SK-N-SH (cell line): Measurements from ENCODE around the gene DCXR. TPM values are rescaled to one million over a fixed set of nuclear protein-coding genes. Genes with fewer than 3 reads are reported as not detected.

Experiments used
- CTCF ChIA-PET: fragments of 300-600, 350-600 bp; formaldehyde crosslinking; extraction: SDS; loops from one replicate; lab custom pipeline; 2021; lab: Yijun Ruan, JAX
- POLR2A ChIA-PET: fragments of 350-600 bp; sonication (Branson Sonifier 250); formaldehyde crosslinking; extraction: SDS; loops from one replicate; lab custom pipeline; 2020; ENCODE audit warnings: antibody characterized with exemption, inconsistent platforms; lab: Yijun Ruan, JAX
- DNase-seq: peaks from one replicate; pipeline ENCODE4 v3.0.0; 2012
- H2AFZ ChIP-seq: fragments of 200-600 bp; sonication (generic); 2 replicates; pipeline ENCODE4 v1.8.1; 2016; ENCODE audit warnings: antibody characterized with exemption, mild to moderate bottlenecking, low read depth
- H3F3A ChIP-seq: fragments of 200-600 bp; sonication (generic); replicated peaks from 2 replicates; pipeline ENCODE3; 2016; ENCODE audit warnings: antibody characterized with exemption, mild to moderate bottlenecking; ENCODE audit not compliant: insufficient read depth
- H3K27ac ChIP-seq, 2 experiments: fragments of 200-500 bp in 1 of 2; fragments of 200-600 bp in 1 of 2; sonication (Bioruptor generic) in 1 of 2; sonication (generic), shearing (Covaris generic) in 1 of 2; 2 replicates each; pipeline versions ENCODE4 v1.5.1 to v1.6.1; 2014 to 2016; ENCODE audit warnings: low read depth in 2 of 2, inconsistent platforms in 1 of 2, low read length in 1 of 2, mild to moderate bottlenecking in 1 of 2, mixed read lengths in 1 of 2
- H3K27me3 ChIP-seq: fragments of 200-600 bp; sonication (generic), shearing (Covaris generic); 2 replicates; pipeline ENCODE4 v1.6.1; 2016; ENCODE audit warnings: mixed run types; ENCODE audit not compliant: insufficient read depth
- H3K36me3 ChIP-seq, 2 experiments: fragments of 200-500 bp in 1 of 2; fragments of 200-600 bp in 1 of 2; sonication (Bioruptor generic) in 1 of 2; sonication (generic) in 1 of 2; replicated peaks in 1 of 2; 2 replicates each; pipeline versions ENCODE3 to v1.5.1; 2014 to 2016; ENCODE audit warnings: low read length in 1 of 2, mild to moderate bottlenecking in 1 of 2; ENCODE audit not compliant: insufficient read depth in 2 of 2, control insufficient read depth in 1 of 2
- H3K4me1 ChIP-seq, 2 experiments: fragments of 200-500 bp in 1 of 2; fragments of 200-600 bp in 1 of 2; sonication (Bioruptor generic) in 1 of 2; sonication (generic), shearing (Covaris generic) in 1 of 2; 2 replicates each; pipeline versions ENCODE4 v1.5.1 to v1.6.1; 2014 to 2016; ENCODE audit warnings: low read depth in 1 of 2, low read length in 1 of 2, mixed run types in 1 of 2; ENCODE audit not compliant: insufficient read depth in 2 of 2, control insufficient read depth in 1 of 2
- H3K4me2 ChIP-seq: fragments of 200-600 bp; sonication (generic), shearing (Covaris generic); 2 replicates; pipeline ENCODE4 v1.6.1; 2017; ENCODE audit warnings: mixed run types
- H3K4me3 ChIP-seq, 2 experiments: fragments of 200-500 bp in 1 of 2; fragments of 200-600 bp in 1 of 2; sonication (Bioruptor generic) in 1 of 2; sonication (generic), shearing (Covaris generic) in 1 of 2; 2 replicates each; pipeline versions ENCODE4 v1.5.1 to v1.8.1; 2014 to 2016; ENCODE audit warnings: low read depth in 2 of 2, inconsistent platforms in 1 of 2, low read length in 1 of 2, mild to moderate bottlenecking in 1 of 2, mixed read lengths in 1 of 2, moderate library complexity in 1 of 2
- H3K79me2 ChIP-seq: fragments of 200-600 bp; sonication (generic); 2 replicates; pipeline ENCODE4 v1.8.1; 2017; ENCODE audit warnings: mild to moderate bottlenecking; ENCODE audit not compliant: insufficient read depth
- H3K9ac ChIP-seq: fragments of 200-600 bp; sonication (generic); 2 replicates; pipeline ENCODE4 v1.6.1; 2017; ENCODE audit warnings: mixed run types
- H3K9me2 ChIP-seq: fragments of 200-600 bp; sonication (generic); 2 replicates; pipeline ENCODE4 v1.6.1; 2017; ENCODE audit warnings: mixed run types
- H3K9me3 ChIP-seq: fragments of 200-600 bp; sonication (generic); 2 replicates; pipeline ENCODE4 v1.6.1; 2017; ENCODE audit warnings: mixed run types, mild to moderate bottlenecking, moderate library complexity
- H4K20me1 ChIP-seq: fragments of 200-600 bp; sonication (generic); 2 replicates; pipeline ENCODE4 v1.6.1; 2017; ENCODE audit warnings: mild to moderate bottlenecking, mixed run types; ENCODE audit not compliant: insufficient read depth
- CHD2 ChIP-seq: fragments of 150-350 bp; IDR thresholded peaks from 2 replicates; pipeline ENCODE4 v1.6.1; 2018; ENCODE audit warnings: low read length; ENCODE audit not compliant: partially characterized antibody
- ELF1 ChIP-seq: IDR thresholded peaks from 2 replicates; pipeline ENCODE4 v1.4.0; 2012
- EZH2phosphoT487 ChIP-seq: fragments of 200-600 bp; sonication (generic); IDR thresholded peaks from 2 replicates; pipeline ENCODE4 v1.6.1; 2017; ENCODE audit warnings: low read depth, mixed run types, mild to moderate bottlenecking, antibody characterized with exemption, moderate library complexity, borderline replicate concordance
- FOSL2 ChIP-seq: IDR thresholded peaks from 2 replicates; pipeline ENCODE4 v1.4.0; 2012; ENCODE audit warnings: low read depth, mild to moderate bottlenecking, moderate library complexity, borderline replicate concordance
- FOXJ3 ChIP-seq: sonication (generic); formaldehyde crosslinking; IDR thresholded peaks from 2 replicates; pipeline ENCODE4 v1.5.1; 2020; ENCODE audit warnings: mild to moderate bottlenecking, missing genetic modification reagents
- GABPA ChIP-seq: IDR thresholded peaks from 2 replicates; pipeline ENCODE4 v1.4.0; 2012; ENCODE audit warnings: low read depth, mild to moderate bottlenecking
- GATA2 ChIP-seq: sonication (generic); formaldehyde crosslinking; IDR thresholded peaks from 2 replicates; pipeline ENCODE4 v1.5.0; 2020; ENCODE audit warnings: mild to moderate bottlenecking, missing genetic modification reagents
- MAX ChIP-seq: IDR thresholded peaks from 2 replicates; pipeline ENCODE4 v1.4.0; 2012; ENCODE audit warnings: low read depth
- NFIC ChIP-seq: IDR thresholded peaks from 2 replicates; pipeline ENCODE4 v1.4.0; 2012; ENCODE audit warnings: borderline replicate concordance
- NRF1 ChIP-seq: IDR thresholded peaks from 2 replicates; pipeline ENCODE4 v1.6.1; 2012; ENCODE audit warnings: low read depth, mild to moderate bottlenecking, low read length
- RAD21 ChIP-seq: IDR thresholded peaks from 2 replicates; pipeline ENCODE4 v1.6.1; 2012; ENCODE audit warnings: mild to moderate bottlenecking, low read length
- RCOR1 ChIP-seq: fragments of 150-350 bp; IDR thresholded peaks from 2 replicates; pipeline ENCODE4 v1.6.1; 2017; ENCODE audit warnings: antibody characterized with exemption, low read length
- REST ChIP-seq: IDR thresholded peaks from 2 replicates; pipeline ENCODE4 v1.6.1; 2012; ENCODE audit warnings: mild to moderate bottlenecking, low read depth, low read length, moderate library complexity
- RFX5 ChIP-seq: IDR thresholded peaks from 2 replicates; pipeline ENCODE4 v1.6.1; 2012; ENCODE audit warnings: mild to moderate bottlenecking, improper control_type of control experiment, low read length
- RXRA ChIP-seq: IDR thresholded peaks from 2 replicates; pipeline ENCODE4 v1.4.0; 2012; ENCODE audit warnings: low read depth, mild to moderate bottlenecking, borderline replicate concordance
- SIN3A ChIP-seq: IDR thresholded peaks from 2 replicates; pipeline ENCODE4 v1.6.1; 2012; ENCODE audit warnings: low read depth, mild to moderate bottlenecking, low read length, moderate library complexity, borderline replicate concordance
- SMC3 ChIP-seq: IDR thresholded peaks from 2 replicates; pipeline ENCODE4 v1.6.1; 2012; ENCODE audit warnings: low read depth, low read length, improper control_type of control experiment
- TAF1 ChIP-seq: IDR thresholded peaks from 2 replicates; pipeline ENCODE4 v1.6.1; 2012; ENCODE audit warnings: low read depth, mild to moderate bottlenecking, low read length, moderate library complexity, borderline replicate concordance
- TCF12 ChIP-seq: IDR thresholded peaks from 2 replicates; pipeline ENCODE4 v1.4.0; 2012
- WGBS: methylation state at CpG from one replicate; pipeline ENCODE4 v1.1.6; 2017; ENCODE audit warnings: low lambda C conversion rate; 5-methylcytosine and 5-hydroxymethylcytosine counted together
- polyA plus RNA-seq, 3 experiments: library from polyadenylated mRNA; depleted of rRNA; stranded (reverse); fragments of >200 nt; gene quantifications; 2 replicates each; pipeline ENCODE4 v1.2.3, GENCODE V29; 2012
- TF ChIP-seq, protein P1 (sequence below): IDR thresholded peaks from 2 replicates; pipeline ENCODE4 v1.4.0; 2012; ENCODE audit warnings: low read depth, borderline replicate concordance

The DCXR gene
- polyA plus RNA-seq, 1 of the 3 experiments (the other 2 are of a cell fraction), result 190 TPM

GRCh38 chr17:82014971-82015310 lies 22.6 kb downstream of the DCXR start:
- CTCF ChIA-PET, result interaction anchor here (1.1 to 35.7 kb wide), 4 partner anchors 16 to 145 kb away, joined by 3 to 1216 read pairs (median 12); partner anchors contain the start of genes NOTUM and RAC3
- WGBS, result 83% methylated on average over 13 of the region's 13 CpGs

DNA sequence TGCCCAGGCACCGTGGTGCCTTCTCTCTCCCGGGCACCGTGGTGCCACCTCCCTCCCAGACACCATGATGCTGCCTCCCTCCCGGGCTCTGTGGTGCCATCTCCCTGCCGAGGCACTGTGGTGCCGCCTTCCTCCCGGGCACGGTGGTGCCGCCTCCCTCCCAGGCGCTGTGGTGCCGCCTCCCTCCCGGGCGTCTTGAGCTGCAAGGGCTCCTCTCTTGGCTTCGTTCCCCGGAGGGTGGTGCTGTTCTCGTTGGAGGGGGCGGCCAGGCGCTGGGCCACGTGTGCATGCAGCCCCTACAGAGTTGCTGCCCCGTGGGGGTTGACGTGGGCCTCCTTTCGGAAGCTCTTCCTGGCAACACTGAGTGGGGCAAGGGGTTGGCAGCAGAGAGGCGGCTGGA lies 23.1 kb downstream of the DCXR start:
- Histone ChIP-seq H3K79me2 (peaks cover 6% of the 10 kb centered on the region; the same call in 1 of the 2 replicates), H3K27me3 (no peaks in the 10 kb centered on the region), H3K27ac (no peak overlapping the region; a peak in 1 of 4 replicates), H3K9me3 (no peaks in the 10 kb centered on the region), H3F3A (peaks cover 12% of the 10 kb centered on the region), H3K4me3 (no peak overlapping the region), H3K4me2 (no peak overlapping the region), H2AFZ (no peak overlapping the region), H3K9ac (no peak overlapping the region), H3K9me2 (no peaks in the 10 kb centered on the region), H3K36me3 (peaks cover 7 to 23% of the 10 kb centered on the region in 2 experiments)
- DNase-seq, result peak; percentile 44
- POLR2A ChIA-PET, result no interaction called here
- CTCF ChIA-PET, result interaction anchor here (1.1 to 35.7 kb wide), 5 partner anchors 16 to 145 kb away, joined by 3 to 1216 read pairs (median 8); partner anchors contain the start of genes DCXR, NOTUM and RAC3
- TF ChIP-seq SIN3A (no peak), FOSL2 (no peak), GABPA (no peak), CHD2 (no peak), TAF1 (no peak), RFX5 (no peak), MAX (no peak), RXRA (no peak), FOXJ3 (CRISPR knock-in tag) (no peak), EZH2phosphoT487 (no peak), GATA2 (CRISPR knock-in tag) (no peak), TCF12 (no peak)
- TF ChIP-seq, protein P1, sequence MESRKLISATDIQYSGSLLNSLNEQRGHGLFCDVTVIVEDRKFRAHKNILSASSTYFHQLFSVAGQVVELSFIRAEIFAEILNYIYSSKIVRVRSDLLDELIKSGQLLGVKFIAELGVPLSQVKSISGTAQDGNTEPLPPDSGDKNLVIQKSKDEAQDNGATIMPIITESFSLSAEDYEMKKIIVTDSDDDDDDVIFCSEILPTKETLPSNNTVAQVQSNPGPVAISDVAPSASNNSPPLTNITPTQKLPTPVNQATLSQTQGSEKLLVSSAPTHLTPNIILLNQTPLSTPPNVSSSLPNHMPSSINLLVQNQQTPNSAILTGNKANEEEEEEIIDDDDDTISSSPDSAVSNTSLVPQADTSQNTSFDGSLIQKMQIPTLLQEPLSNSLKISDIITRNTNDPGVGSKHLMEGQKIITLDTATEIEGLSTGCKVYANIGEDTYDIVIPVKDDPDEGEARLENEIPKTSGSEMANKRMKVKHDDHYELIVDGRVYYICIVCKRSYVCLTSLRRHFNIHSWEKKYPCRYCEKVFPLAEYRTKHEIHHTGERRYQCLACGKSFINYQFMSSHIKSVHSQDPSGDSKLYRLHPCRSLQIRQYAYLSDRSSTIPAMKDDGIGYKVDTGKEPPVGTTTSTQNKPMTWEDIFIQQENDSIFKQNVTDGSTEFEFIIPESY, result no peak
- TF ChIP-seq, all 33 proteins: peak for 0
- Histone ChIP-seq H4K20me1 (no peaks in the 10 kb centered on the region), H3K4me1 (peaks cover 0 to 21% of the 10 kb centered on the region in 2 experiments; a peak in 1 of 4 replicates)
- WGBS, result 81% methylated on average over 21 of the region's 23 CpGs

More at GRCh38 chr17:82014971-82015310, 22.6 kb downstream of the DCXR start:
- POLR2A ChIA-PET, result no interaction called here
- Histone ChIP-seq H3K9me3 (no peaks in the 10 kb centered on the region), H3K79me2 (peaks cover 6% of the 10 kb centered on the region; the same call in 1 of the 2 replicates)
- TF ChIP-seq RXRA (no peak), NFIC (no peak), RCOR1 (no peak), SMC3 (no peak), ELF1 (no peak), NRF1 (no peak), GATA2 (CRISPR knock-in tag) (no peak), FOSL2 (no peak), TCF12 (no peak), REST (no peak), RAD21 (no peak)
- TF ChIP-seq, all 33 proteins: peak for 0
- no peak overlapping the region for H3K4me2 ChIP-seq
- H3K9me2 ChIP-seq, result no peaks in the 10 kb centered on the region
- H3K27me3 ChIP-seq, result no peaks in the 10 kb centered on the region
- no peaks in the 10 kb centered on the region for H4K20me1 ChIP-seq
- peaks cover 0 to 21% of the 10 kb centered on the region in 2 experiments; a peak in 1 of 4 replicates for H3K4me1 ChIP-seq
- H3K27ac ChIP-seq, result no peak overlapping the region
- no peak overlapping the region for H2AFZ ChIP-seq
- H3K36me3 ChIP-seq, result peaks cover 7 to 23% of the 10 kb centered on the region in 2 experiments
- DNase-seq, result no peak
- H3K9ac ChIP-seq, result no peak overlapping the region
- peaks cover 12% of the 10 kb centered on the region for H3F3A ChIP-seq
- no peak overlapping the region for H3K4me3 ChIP-seq
